PC-9 (cell line): Measurements from ENCODE around the gene KRABD2.

Experiments used
- BruUV-seq: library from RNA; stranded (reverse); fragments of 400-500 nt; replicated peaks from 2 replicates; lab custom pipeline; 2021; lab: Mats Ljungman, UMichigan
- CTCF ChIA-PET: fragments of 300-600 bp; sonication (Branson Sonifier 250); formaldehyde crosslinking; loops from one replicate; lab custom pipeline; 2022; ENCODE audit warnings: antibody characterized with exemption; lab: Charles Lee
- POLR2A ChIA-PET: fragments of 300-600 bp; sonication (Branson Sonifier 250); formaldehyde crosslinking; loops from one replicate; lab custom pipeline; 2022; ENCODE audit warnings: antibody characterized with exemption; ENCODE audit not compliant: unreplicated experiment; lab: Charles Lee
- DNase-seq, 2 experiments: peaks; one replicate each; pipeline versions ENCODE4 v3.0.0 to v3.0.0-alpha.2; 2015 to 2022; ENCODE audit warnings: mixed read lengths in 1 of 2
- H2AFZ ChIP-seq: fragments of 200-600 bp; sonication (generic); 2 replicates; pipeline ENCODE4 v1.8.1; 2017; ENCODE audit warnings: antibody characterized with exemption
- H3F3A ChIP-seq: fragments of 200-600 bp; sonication (generic); 2 replicates; pipeline ENCODE4 v1.8.1; 2017; ENCODE audit warnings: antibody characterized with exemption, mild to moderate bottlenecking, low read depth; ENCODE audit not compliant: insufficient read depth
- H3K27ac ChIP-seq: fragments of 200-600 bp; sonication (generic); 2 replicates; pipeline ENCODE4 v1.6.1; 2016; ENCODE audit warnings: mixed run types
- H3K27me3 ChIP-seq: fragments of 200-600 bp; sonication (generic); 2 replicates; pipeline ENCODE4 v1.6.1; 2016; ENCODE audit warnings: low read depth, mixed run types; ENCODE audit not compliant: insufficient read depth
- H3K36me3 ChIP-seq: fragments of 200-600 bp; sonication (generic); 2 replicates; pipeline ENCODE4 v1.6.1; 2016; ENCODE audit warnings: low read depth, mixed run types
- H3K4me1 ChIP-seq: fragments of 200-600 bp; sonication (generic); replicated peaks from 2 replicates; pipeline ENCODE4 v1.6.1; 2016; ENCODE audit warnings: mixed run types; ENCODE audit not compliant: insufficient read depth
- H3K4me2 ChIP-seq: fragments of 200-600 bp; sonication (generic); 2 replicates; pipeline ENCODE4 v1.6.1; 2017; ENCODE audit warnings: mixed run types
- H3K4me3 ChIP-seq: fragments of 200-600 bp; sonication (generic); 2 replicates; pipeline ENCODE4 v1.6.1; 2016; ENCODE audit warnings: mixed run types
- H3K79me2 ChIP-seq: fragments of 200-600 bp; sonication (generic); 2 replicates; pipeline ENCODE4 v1.6.1; 2017; ENCODE audit warnings: low read depth, mixed run types
- H3K9me2 ChIP-seq: fragments of 200-600 bp; sonication (generic); 2 replicates; pipeline ENCODE4 v1.8.1; 2017; ENCODE audit warnings: mild to moderate bottlenecking; ENCODE audit not compliant: insufficient read depth
- H3K9me3 ChIP-seq: fragments of 200-600 bp; sonication (generic); 2 replicates; pipeline ENCODE4 v1.8.1; 2016; ENCODE audit warnings: low read depth; ENCODE audit not compliant: insufficient read depth
- H4K20me1 ChIP-seq: fragments of 200-600 bp; sonication (generic); 2 replicates; pipeline ENCODE4 v1.8.1; 2017; ENCODE audit not compliant: insufficient read depth
- CTCF ChIP-seq: fragments of 200-600 bp; sonication (generic); conservative IDR thresholded peaks from 2 replicates; pipeline ENCODE4 v1.6.1; 2017; ENCODE audit warnings: mixed run types, antibody characterized with exemption, mild to moderate bottlenecking, moderate library complexity
- EZH2 ChIP-seq: fragments of 200-600 bp; sonication (generic); IDR thresholded peaks from 2 replicates; pipeline ENCODE4 v1.8.0; 2017; ENCODE audit warnings: antibody characterized with exemption, low read depth
- intact Hi-C: fragments of 100-400 bp; cut with micrococcal nuclease; formaldehyde crosslinking; loops from one replicate; pipeline ENCODE4 v1.10.0; 2022; ENCODE audit not compliant: unreplicated experiment

Gene KRABD2

DNA sequence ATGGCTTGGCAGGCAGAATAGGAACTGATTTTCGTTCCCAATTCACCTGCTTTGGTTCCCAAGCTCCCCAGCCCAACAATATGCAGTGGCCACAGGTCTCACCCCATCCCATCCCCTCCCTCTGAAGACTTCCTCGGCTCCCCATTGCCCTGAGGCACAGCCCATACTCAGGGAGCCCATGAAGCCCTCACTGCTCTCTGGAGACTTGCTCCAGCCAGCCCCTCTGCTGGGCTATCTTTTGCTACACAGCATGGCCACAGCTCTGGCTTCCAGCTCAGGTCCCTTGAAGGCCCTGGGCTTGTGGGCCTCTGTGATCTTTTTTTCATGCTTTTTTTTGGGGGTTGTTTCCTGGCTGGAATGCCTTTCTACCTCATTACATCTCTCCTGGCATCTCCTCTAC is 29.7 kb upstream of the KRABD2 start:
- no peaks in the 10 kb centered on the region for H3K27me3 ChIP-seq
- H3K4me3 ChIP-seq: no peak overlapping the region
- 0 out of 2 replicates have a peak, but pooled peaks cover 3% of the 10 kb centered on the region for H3F3A ChIP-seq
- H3K4me2 ChIP-seq: no peak overlapping the region
- BruUV-seq: no TSS peak
- intact Hi-C loops: no loop called here
- no peak overlapping the region for H2AFZ ChIP-seq
- ChIA-PET CTCF (no interaction called here), POLR2A (interaction anchor here (0.6 kb wide), 1 partner anchor 30 kb away, joined by 6 read pairs; the partner anchor contains the start of gene NDEL1)
- H3K9me2 ChIP-seq: no peaks in the 10 kb centered on the region
- no peak for DNase-seq
- H4K20me1 ChIP-seq: no peaks in the 10 kb centered on the region
- no peaks in the 10 kb centered on the region for H3K9me3 ChIP-seq
- no peak overlapping the region for H3K27ac ChIP-seq
- H3K36me3 ChIP-seq: no peaks in the 10 kb centered on the region
- no peaks in the 10 kb centered on the region for H3K79me2 ChIP-seq
- TF ChIP-seq CTCF (no peak), EZH2 (no peak)
- H3K4me1 ChIP-seq: no peaks in the 10 kb centered on the region; the same call in 1 of the 2 replicates

DNA sequence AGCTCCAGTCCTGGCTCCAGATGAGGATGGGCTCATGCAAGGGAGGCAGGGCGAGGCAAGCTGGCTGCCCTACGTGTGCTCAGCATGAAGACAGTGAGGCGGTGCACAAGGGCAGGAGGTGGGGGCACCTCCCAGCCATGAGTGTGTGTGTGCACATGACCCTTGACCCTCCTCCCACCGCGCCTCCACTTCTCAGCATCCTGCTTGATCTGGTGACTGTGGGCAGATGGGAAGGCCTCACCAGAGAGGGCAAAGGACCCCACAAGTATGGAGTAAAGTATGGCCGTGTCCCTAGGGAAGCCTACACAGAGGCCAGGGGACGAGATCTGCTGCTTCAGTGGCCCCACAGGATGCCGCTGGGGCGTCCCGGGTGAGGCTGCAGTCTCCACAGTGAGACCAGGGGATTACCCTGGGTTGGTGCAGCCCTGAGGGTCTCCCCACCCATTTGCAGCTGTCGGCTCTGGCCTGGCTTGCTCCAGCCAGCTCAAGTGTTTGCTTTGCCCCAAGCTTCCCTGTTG is 29.1 kb upstream of the KRABD2 start:
- Histone ChIP-seq H3K27me3 (no peaks in the 10 kb centered on the region), H3F3A (0 out of 2 replicates have a peak, but pooled peaks cover 3% of the 10 kb centered on the region), H3K4me3 (no peak overlapping the region), H3K79me2 (no peaks in the 10 kb centered on the region), H3K27ac (no peak overlapping the region), H3K9me3 (no peaks in the 10 kb centered on the region), H3K36me3 (no peaks in the 10 kb centered on the region), H4K20me1 (no peaks in the 10 kb centered on the region), H3K4me2 (no peak overlapping the region), H3K9me2 (no peaks in the 10 kb centered on the region), H3K4me1 (no peaks in the 10 kb centered on the region; the same call in 1 of the 2 replicates), H2AFZ (no peak overlapping the region)
- TF ChIP-seq EZH2: no peak
- no peak for TF ChIP-seq CTCF
- no TSS peak for BruUV-seq
- ChIA-PET POLR2A (no interaction called here), CTCF (no interaction called here)
- intact Hi-C loops: no loop called here
- DNase-seq: no peak

DNA sequence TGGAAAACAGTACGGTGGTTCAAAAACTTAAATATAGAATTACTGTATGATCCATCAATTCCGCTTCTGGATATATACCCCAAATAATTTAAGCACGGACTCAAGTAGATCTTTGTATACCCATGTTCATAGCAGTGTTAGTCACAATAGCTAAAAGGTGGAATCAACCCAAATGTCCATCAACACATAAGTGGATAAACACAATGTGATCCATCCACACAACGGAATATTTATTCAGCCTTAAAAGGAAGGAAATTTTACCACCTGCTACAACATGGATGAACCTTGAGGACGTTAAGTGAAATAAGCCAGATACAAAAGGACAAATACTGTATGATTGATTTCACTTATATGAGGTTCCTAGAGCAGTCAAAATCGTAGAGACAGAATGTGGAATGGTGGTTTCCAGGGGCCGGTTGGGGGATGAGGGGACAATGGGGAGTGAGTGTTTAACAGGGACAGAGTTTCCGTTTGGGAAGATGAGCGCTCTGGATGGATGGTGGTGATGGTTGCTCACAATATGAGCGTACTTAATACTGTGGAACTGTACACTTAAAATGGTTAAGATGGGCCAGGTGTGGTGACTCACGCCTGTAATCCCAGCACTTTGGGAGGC is 26.5 kb upstream of the KRABD2 start:
- H4K20me1 ChIP-seq: no peaks in the 10 kb centered on the region
- no peaks in the 10 kb centered on the region for H3K27me3 ChIP-seq
- no peak overlapping the region for H3K4me2 ChIP-seq
- H3K4me3 ChIP-seq: no peak overlapping the region
- H3K4me1 ChIP-seq: peaks cover 3% of the 10 kb centered on the region; the same call in 1 of the 2 replicates
- ChIA-PET POLR2A (no interaction called here), CTCF (no interaction called here)
- BruUV-seq: no TSS peak
- 0 out of 2 replicates have a peak, but pooled peaks cover 1% of the 10 kb centered on the region for H3F3A ChIP-seq
- no peaks in the 10 kb centered on the region for H3K9me3 ChIP-seq
- no peak overlapping the region for H2AFZ ChIP-seq
- TF ChIP-seq EZH2 (no peak), CTCF (no peak)
- no peak overlapping the region for H3K27ac ChIP-seq
- H3K36me3 ChIP-seq: no peaks in the 10 kb centered on the region
- DNase-seq: no peak
- no peaks in the 10 kb centered on the region for H3K9me2 ChIP-seq
- no peaks in the 10 kb centered on the region for H3K79me2 ChIP-seq
- intact Hi-C loops: no loop called here
